GM06990 (cell line): Measurements from ENCODE around the gene CYSTM1.

Source experiments
- DNase-seq: peaks from one replicate; pipeline ENCODE4 v3.0.0-alpha.2; 2011; ENCODE audit not compliant: insufficient read length; ENCODE audit errors: extremely low read depth
- H3K27me3 ChIP-seq: replicated peaks from 2 replicates; pipeline ENCODE4 v1.6.0; 2011; ENCODE audit warnings: low read length; ENCODE audit not compliant: control insufficient read depth, insufficient read depth
- H3K36me3 ChIP-seq: 2 replicates; pipeline ENCODE4 v1.5.1; 2011; ENCODE audit warnings: low read length; ENCODE audit not compliant: control insufficient read depth, insufficient read depth
- H3K4me3 ChIP-seq: replicated peaks from 2 replicates; pipeline ENCODE4 v1.5.1; 2011; ENCODE audit warnings: low read depth, mild to moderate bottlenecking, control low read depth, low read length
- TF ChIP-seq, protein P1 (sequence below): IDR thresholded peaks from 2 replicates; pipeline ENCODE4 v1.5.1; 2011; ENCODE audit warnings: low read length, control low read depth, mild to moderate bottlenecking, inconsistent platforms; ENCODE audit not compliant: insufficient read depth, poor library complexity, severe bottlenecking

CYSTM1 gene

DNA sequence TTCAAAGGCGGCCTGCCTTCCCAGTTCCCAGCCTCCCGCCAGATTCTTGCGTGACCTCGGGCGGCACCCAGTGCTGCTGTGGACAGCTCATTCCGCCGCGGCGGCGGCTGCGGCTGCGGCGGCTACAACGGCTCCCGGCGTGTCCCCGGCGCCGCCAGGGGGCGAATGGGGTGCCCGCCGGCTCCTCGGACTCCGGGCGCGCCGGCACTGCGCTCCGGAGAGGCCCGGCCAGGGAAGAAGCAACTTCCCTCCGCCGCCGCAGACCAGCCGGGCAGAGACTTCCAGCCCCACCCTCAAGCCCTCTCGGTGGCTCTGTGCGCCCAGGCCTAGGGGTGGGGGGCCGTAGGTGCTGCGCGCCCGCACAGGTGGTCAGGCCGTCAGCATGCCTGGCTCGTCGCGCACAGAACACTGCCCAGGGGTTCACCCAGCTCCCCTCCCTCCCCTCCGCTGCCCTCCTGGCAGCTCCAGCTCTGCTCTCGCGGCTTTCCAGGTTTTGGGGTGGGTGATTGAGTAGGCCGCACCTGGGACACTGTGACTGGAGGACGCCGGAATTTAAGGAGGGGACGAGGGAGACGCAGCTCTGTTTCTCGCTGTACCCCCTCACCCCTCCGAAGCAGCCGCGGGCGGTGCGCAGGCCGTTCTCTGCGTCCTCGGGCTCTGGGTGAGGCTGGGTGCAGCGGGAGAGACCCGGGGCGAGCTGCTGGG is 29.0 kb upstream of the CYSTM1 start:
- Histone ChIP-seq H3K36me3 (no peaks in the 10 kb centered on the region), H3K27me3 (no peaks in the 10 kb centered on the region; the same call in 1 of the 2 replicates), H3K4me3 (peak overlapping the region; percentile 43)
- DNase-seq = peak; percentile 70
- TF ChIP-seq, protein P1, sequence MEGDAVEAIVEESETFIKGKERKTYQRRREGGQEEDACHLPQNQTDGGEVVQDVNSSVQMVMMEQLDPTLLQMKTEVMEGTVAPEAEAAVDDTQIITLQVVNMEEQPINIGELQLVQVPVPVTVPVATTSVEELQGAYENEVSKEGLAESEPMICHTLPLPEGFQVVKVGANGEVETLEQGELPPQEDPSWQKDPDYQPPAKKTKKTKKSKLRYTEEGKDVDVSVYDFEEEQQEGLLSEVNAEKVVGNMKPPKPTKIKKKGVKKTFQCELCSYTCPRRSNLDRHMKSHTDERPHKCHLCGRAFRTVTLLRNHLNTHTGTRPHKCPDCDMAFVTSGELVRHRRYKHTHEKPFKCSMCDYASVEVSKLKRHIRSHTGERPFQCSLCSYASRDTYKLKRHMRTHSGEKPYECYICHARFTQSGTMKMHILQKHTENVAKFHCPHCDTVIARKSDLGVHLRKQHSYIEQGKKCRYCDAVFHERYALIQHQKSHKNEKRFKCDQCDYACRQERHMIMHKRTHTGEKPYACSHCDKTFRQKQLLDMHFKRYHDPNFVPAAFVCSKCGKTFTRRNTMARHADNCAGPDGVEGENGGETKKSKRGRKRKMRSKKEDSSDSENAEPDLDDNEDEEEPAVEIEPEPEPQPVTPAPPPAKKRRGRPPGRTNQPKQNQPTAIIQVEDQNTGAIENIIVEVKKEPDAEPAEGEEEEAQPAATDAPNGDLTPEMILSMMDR = peak; percentile 32

- DNase-seq = no peak
- TF ChIP-seq, protein P1 = no peak
- Histone ChIP-seq H3K4me3 (no peak overlapping the region), H3K27me3 (no peaks in the 10 kb centered on the region; the same call in 1 of the 2 replicates), H3K36me3 (no peaks in the 10 kb centered on the region)
Observed at GRCh38 chr5:140146523-140146842, 28.5 kb upstream of the CYSTM1 start.

DNA sequence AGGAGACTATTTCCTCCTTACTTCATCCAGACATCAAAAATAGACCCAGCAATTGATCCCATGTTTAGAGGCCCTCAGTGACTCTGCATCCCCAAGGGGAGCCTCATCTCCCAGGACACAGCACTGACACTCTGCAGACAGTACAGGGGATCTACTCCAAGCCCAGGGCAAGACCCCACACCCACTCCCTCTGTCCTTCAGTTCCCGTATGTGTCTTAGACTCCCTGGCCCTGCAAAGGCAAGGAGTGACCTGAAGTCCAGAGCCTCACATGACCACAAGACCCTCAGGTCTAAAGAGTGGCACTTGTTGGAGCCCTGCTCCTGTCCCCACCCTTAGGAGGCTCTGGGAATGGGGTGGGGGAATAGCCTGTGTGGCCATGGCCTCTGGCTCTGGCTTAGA is 27.5 kb upstream of the CYSTM1 start:
- DNase-seq = no peak
- TF ChIP-seq, protein P1 = no peak
- no peak overlapping the region for H3K4me3 ChIP-seq
- H3K36me3 ChIP-seq = no peaks in the 10 kb centered on the region
- no peaks in the 10 kb centered on the region; the same call in 1 of the 2 replicates for H3K27me3 ChIP-seq

GRCh38 chr5:140148508-140148907 is 26.5 kb upstream of the CYSTM1 start:
- Histone ChIP-seq H3K4me3 (no peak overlapping the region), H3K27me3 (no peaks in the 10 kb centered on the region; the same call in 1 of the 2 replicates), H3K36me3 (no peaks in the 10 kb centered on the region)
- no peak for DNase-seq
- TF ChIP-seq, protein P1 = no peak

DNA sequence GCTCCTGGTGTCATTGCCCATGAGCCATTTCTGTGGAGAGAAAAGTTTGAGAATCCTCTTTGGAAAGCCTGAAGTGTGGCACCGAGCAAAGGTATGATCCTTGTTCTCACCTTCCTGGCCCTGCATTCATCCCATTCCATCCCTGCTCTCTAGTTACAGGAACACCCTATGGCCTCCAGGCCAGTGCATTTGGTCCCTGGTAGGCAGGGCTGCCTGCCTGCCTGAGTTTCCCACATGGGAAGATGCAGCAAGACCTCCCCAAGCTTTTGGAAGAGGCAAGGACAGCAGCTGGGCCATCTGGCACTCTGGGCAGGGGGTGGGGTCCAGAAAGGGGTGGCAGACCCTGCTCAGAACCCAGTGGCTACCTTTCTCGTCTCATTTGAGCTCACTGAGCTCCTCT is 24.8 kb upstream of the CYSTM1 start:
- Histone ChIP-seq H3K4me3 (no peak overlapping the region), H3K36me3 (no peaks in the 10 kb centered on the region), H3K27me3 (no peaks in the 10 kb centered on the region; the same call in 1 of the 2 replicates)
- TF ChIP-seq, protein P1 = no peak
- no peak for DNase-seq
